ENCODE results near the gene IL1R2. TPM values are rescaled to one million over a fixed set of nuclear protein-coding genes. Genes with fewer than 3 reads are reported as not detected.
A peak's percentile ranks its signal among the peaks of the same experiment; 100 is the strongest.

The IL1R2 gene
- total RNA-seq, 2 donors from 2014 or later = 0.73 TPM; not detected in 1

DNA sequence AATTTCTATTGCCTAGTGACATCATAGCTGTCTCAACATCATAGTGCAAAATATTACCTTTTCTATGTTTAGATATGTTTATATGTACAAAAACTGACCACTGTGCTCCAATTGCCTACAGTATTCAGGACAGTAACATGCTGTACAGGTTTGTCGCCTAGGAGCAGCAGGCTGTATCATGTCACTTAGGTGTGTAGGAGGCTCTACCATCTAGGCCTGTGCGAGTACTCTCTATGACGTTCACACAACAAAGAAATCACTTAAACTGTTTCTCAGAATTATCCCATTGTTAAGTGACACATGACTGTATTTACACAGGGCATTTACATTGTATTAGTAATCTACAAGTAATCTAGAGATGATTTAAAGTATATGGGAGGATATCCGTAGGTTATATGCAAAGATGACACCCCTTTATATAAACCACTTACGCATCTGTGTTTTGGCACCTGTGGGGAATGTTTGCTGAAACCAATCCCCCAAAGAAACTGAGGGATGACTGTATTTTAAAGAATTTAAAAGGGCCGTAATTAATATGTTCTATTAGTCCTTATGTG is 24.7 kb downstream of the IL1R2 start:
- no peaks in the 10 kb centered on the region for H3K36me3 Mint-ChIP-seq (ENCODE audit: low read depth)
- Histone ChIP-seq H3K36me3 (ENCODE audit: control insufficient read depth, insufficient read depth, low read length) (no peaks in the 10 kb centered on the region), H3K27me3 (ENCODE audit: control insufficient read depth, insufficient read depth, low read length, poor library complexity, severe bottlenecking) (peaks cover 6% of the 10 kb centered on the region), H3K4me1 (ENCODE audit: control insufficient read depth, insufficient read depth, low read length) (no peaks in the 10 kb centered on the region), H3K9me3 (ENCODE audit: control insufficient read depth, low read length) (no peaks in the 10 kb centered on the region), H3K9ac (ENCODE audit: extremely low read depth, low read length, poor library complexity, severe bottlenecking) (no peak overlapping the region), H3K4me3 (ENCODE audit: low read length) (no peak overlapping the region), H3K27ac (ENCODE audit: low read depth, low read length) (no peak overlapping the region)
- no peak overlapping the region for H3K27ac Mint-ChIP-seq
- peaks cover 4% of the 10 kb centered on the region for H3K27me3 Mint-ChIP-seq (ENCODE audit: insufficient read depth)
- no peaks in the 10 kb centered on the region for H3K4me1 Mint-ChIP-seq
- no peak for DNase-seq
- WGBS, 2 experiments (ENCODE audit: insufficient coverage in 1 of 2, insufficient read length in 1 of 2) = 97% methylated on average over 5 of the region's 6 CpGs; no CpG with 5 or more reads in 1 of the 2 experiments
- TF ChIP-seq, protein P1, sequence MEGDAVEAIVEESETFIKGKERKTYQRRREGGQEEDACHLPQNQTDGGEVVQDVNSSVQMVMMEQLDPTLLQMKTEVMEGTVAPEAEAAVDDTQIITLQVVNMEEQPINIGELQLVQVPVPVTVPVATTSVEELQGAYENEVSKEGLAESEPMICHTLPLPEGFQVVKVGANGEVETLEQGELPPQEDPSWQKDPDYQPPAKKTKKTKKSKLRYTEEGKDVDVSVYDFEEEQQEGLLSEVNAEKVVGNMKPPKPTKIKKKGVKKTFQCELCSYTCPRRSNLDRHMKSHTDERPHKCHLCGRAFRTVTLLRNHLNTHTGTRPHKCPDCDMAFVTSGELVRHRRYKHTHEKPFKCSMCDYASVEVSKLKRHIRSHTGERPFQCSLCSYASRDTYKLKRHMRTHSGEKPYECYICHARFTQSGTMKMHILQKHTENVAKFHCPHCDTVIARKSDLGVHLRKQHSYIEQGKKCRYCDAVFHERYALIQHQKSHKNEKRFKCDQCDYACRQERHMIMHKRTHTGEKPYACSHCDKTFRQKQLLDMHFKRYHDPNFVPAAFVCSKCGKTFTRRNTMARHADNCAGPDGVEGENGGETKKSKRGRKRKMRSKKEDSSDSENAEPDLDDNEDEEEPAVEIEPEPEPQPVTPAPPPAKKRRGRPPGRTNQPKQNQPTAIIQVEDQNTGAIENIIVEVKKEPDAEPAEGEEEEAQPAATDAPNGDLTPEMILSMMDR (conservative IDR thresholded peaks at IDR 0.05) = no peak
- H3K9me3 Mint-ChIP-seq = no peaks in the 10 kb centered on the region
- H3K4me3 Mint-ChIP-seq = no peak overlapping the region

DNA sequence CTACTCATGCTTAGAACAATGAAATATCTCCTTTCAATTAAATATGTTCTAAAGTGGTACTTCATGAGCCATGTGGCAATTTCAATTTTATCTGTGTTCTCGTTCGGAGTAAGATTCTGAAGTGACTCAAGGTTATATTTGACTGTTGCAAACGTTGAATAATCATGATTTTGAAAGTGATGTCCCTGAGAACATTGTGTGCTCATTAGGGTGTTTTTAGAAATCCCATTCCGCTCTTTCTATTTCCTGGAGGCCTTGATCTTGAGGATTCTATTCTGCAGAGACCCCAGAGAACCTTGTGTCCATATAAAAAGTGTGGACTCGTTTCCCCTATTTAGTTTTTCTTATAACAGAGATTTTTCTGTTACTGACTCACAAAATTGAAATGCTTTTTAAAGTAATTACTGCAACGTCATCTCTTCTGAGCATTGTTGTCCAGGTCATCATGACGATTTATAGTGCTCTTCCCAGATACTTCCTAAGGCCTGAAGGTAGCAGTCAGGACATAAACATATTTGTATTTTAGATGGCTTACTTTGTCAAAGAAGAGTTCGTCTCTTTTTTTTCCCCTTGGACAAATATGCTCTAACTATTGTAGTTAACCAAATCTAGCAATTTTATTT is 27.2 kb downstream of the IL1R2 start:
- Mint-ChIP-seq H3K9me3 (no peaks in the 10 kb centered on the region), H3K4me1 (peaks cover 4% of the 10 kb centered on the region), H3K27ac (no peak overlapping the region), H3K36me3 (ENCODE audit: low read depth) (no peaks in the 10 kb centered on the region), H3K4me3 (no peak overlapping the region), H3K27me3 (ENCODE audit: insufficient read depth) (peaks cover 4% of the 10 kb centered on the region)
- no peak overlapping the region for H3K4me3 ChIP-seq (ENCODE audit: low read length)
- peaks cover 6% of the 10 kb centered on the region for H3K27me3 ChIP-seq (ENCODE audit: control insufficient read depth, insufficient read depth, low read length, poor library complexity, severe bottlenecking)
- H3K9ac ChIP-seq (ENCODE audit: extremely low read depth, low read length, poor library complexity, severe bottlenecking) = no peak overlapping the region
- no peak overlapping the region for H3K27ac ChIP-seq (ENCODE audit: low read depth, low read length)
- H3K36me3 ChIP-seq (ENCODE audit: control insufficient read depth, insufficient read depth, low read length) = no peaks in the 10 kb centered on the region
- no peaks in the 10 kb centered on the region for H3K4me1 ChIP-seq (ENCODE audit: control insufficient read depth, insufficient read depth, low read length)
- TF ChIP-seq, protein P1 (conservative IDR thresholded peaks at IDR 0.05) = no peak
- 88 to 89% methylated on average over 6 to 7 of the region's 8 CpGs for WGBS, 2 experiments (ENCODE audit: insufficient coverage in 1 of 2, insufficient read length in 1 of 2)
- H3K9me3 ChIP-seq (ENCODE audit: control insufficient read depth, low read length) = no peaks in the 10 kb centered on the region
- DNase-seq = no peak

DNA sequence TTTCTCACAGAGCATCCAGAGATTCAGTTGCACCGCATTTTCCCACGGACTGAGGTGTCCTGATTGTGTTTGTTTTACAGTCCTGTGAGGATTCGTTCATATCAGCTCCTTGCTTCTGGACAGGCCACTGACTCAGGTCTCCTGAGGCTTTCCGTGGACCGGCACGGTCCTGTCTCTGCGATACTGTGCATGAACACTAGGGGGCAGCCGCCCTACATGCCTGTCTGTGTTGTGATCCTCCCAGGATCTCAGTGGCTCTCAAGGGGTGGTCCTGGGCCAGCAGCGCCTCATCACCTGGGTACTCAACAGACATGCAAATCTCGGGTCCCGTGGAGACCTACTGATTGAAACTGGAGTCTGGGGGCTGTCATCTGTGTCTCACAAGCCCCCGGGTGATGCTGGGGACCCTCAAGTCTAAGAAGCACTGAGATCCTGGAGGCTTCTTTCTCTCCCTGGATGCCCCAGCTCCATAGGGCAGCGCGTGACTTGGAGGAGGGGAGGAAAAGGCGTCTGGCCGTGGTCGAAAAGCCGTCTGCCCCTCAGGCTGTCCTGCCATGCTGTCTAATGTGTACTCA is 28.9 kb downstream of the IL1R2 start:
- H3K4me3 Mint-ChIP-seq = no peak overlapping the region
- WGBS, 2 experiments (ENCODE audit: insufficient coverage in 1 of 2, insufficient read length in 1 of 2) = 37 to 42% methylated on average over 14 to 18 of the region's 18 CpGs
- Histone ChIP-seq H3K9ac (ENCODE audit: extremely low read depth, low read length, poor library complexity, severe bottlenecking) (no peak overlapping the region), H3K27me3 (ENCODE audit: control insufficient read depth, insufficient read depth, low read length, poor library complexity, severe bottlenecking) (peaks cover 6% of the 10 kb centered on the region), H3K36me3 (ENCODE audit: control insufficient read depth, insufficient read depth, low read length) (no peaks in the 10 kb centered on the region), H3K27ac (ENCODE audit: low read depth, low read length) (no peak overlapping the region), H3K4me3 (ENCODE audit: low read length) (no peak overlapping the region), H3K4me1 (ENCODE audit: control insufficient read depth, insufficient read depth, low read length) (no peaks in the 10 kb centered on the region), H3K9me3 (ENCODE audit: control insufficient read depth, low read length) (no peaks in the 10 kb centered on the region)
- no peaks in the 10 kb centered on the region for H3K36me3 Mint-ChIP-seq (ENCODE audit: low read depth)
- H3K27ac Mint-ChIP-seq = no peak overlapping the region
- peak; percentile 97 for DNase-seq
- H3K4me1 Mint-ChIP-seq = peaks cover 4% of the 10 kb centered on the region
- no peaks in the 10 kb centered on the region for H3K9me3 Mint-ChIP-seq
- TF ChIP-seq, protein P1 (conservative IDR thresholded peaks at IDR 0.05) = peak; percentile 98
- peaks cover 4% of the 10 kb centered on the region for H3K27me3 Mint-ChIP-seq (ENCODE audit: insufficient read depth)

Measured in endodermal cell (in vitro differentiated cells).